GM19395 (cell line): ENCODE data around the gene MRPL58.
"Not testable (repeated sequence)": the region's sequence is repeated elsewhere in the genome, so short reads cannot be mapped to it uniquely, and the experiment has no call there.

Experiments
- ATAC-seq: cut with Tn5 transposase; IDR thresholded peaks from one replicate; pipeline ENCODE4 v1.9.1; 2021; ENCODE audit warnings: mild to moderate bottlenecking, moderate library complexity; ENCODE audit not compliant: unreplicated experiment

MRPL58 gene

DNA sequence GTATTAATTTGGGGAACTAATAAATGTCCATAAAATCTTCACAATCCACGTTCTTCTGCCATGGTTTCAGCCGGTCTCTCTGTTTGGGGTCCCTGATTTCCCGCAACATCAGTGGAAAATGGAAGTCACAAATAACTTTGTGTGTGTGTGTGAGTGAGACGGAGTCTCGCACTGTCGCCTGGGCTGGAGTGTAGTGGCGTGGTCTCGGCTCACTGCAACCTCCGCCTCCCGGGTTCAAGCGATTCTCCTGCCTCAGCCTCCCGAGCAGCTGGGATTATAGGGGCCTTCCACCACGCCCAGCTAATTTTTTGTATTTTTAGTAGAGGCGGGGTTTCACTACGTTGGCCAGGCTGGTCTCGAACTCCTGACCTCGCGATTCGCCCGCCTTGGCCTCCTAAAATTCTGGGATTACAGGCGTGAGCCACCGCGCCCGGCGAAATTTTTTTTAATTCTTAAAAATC, 33.5 kb downstream of the MRPL58 start:
- ATAC-seq, result not testable (repeated sequence)

DNA sequence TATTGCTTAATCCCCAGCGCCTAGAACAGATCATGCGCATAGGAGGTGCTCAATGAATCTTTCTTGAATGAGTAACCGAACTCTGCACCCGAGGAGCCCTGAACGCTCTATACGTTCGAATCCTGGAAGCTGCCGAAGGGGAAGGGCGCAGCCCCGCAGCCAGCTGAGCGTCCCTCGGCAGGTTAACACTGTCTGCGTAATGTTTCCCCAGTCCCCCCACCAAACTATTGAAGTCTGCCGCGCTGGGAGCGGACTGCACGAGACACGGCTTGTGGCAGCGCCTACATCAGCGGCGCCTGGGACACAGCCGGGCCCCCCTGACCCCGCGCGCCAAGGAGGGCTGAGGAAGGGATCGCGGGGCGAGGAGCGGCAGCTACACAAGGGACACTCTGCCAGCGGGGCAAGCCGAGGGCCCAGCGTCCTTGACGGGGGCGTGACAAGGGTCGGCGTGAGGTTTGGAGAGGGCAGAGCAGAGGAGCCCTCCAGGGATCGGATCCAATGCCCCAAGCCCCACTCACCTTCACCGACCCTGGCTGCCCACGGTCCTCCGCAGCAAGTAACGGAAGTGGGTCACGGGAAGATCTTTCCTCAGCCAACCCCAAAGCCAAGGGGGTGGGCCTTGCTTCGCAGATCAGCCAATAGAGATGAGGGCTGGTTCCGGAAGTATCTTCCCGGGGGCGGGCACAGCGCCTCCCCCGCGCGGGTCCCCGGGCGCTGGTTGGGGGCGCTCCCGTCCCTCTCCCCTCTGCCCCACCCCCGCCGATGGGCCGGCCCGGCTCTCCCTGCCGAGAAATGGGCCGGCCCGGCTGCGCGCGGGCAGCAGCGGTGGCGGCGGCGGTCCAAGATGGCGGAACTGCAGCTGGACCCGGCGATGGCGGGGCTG, 34.2 kb downstream of the MRPL58 start, which contains the start of the genes ATP5PD and KCTD2:
ATP5PD (minus strand) TSS at position 563 of the 883 bp plus-strand sequence. CDS start 4,319 bp downstream, outside the sequence.
KCTD2 (plus strand) TSS at position 819 of the 883 bp plus-strand sequence; CDS start at position 845, 26 bp downstream.
- ATAC-seq, result peak; percentile 95

DNA sequence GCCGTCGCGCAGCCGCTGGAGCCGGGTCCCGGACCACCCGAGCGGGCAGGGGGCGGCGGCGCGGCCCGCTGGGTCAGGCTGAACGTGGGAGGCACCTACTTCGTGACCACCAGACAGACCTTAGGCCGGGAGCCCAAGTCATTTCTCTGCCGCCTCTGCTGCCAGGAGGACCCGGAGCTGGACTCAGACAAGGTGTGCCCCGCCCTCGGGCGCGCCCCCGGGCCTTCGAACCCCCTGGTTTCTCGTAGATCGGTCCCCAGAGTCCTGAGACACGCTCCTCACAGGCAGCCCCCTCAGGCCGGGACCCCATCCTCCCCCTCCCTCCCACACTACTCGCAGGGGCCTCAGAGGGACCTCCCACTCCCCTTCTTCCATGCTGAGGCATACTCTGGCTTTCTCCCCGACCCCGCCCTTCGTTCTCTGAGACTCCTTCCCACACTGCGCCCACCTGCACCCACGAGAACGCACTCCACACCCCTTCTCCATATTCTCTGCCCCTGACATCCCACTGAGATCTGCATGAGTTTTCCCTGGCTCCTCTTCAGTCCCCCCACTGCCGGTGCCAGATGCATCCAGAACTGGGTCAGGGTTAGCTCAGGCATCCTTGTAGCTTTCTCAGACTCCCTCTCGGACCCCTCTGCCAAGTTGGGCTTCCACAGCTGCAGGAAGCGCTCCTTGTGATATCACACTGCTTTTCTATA, 35.1 kb downstream of the MRPL58 start:
- peak; percentile 20 for ATAC-seq

DNA sequence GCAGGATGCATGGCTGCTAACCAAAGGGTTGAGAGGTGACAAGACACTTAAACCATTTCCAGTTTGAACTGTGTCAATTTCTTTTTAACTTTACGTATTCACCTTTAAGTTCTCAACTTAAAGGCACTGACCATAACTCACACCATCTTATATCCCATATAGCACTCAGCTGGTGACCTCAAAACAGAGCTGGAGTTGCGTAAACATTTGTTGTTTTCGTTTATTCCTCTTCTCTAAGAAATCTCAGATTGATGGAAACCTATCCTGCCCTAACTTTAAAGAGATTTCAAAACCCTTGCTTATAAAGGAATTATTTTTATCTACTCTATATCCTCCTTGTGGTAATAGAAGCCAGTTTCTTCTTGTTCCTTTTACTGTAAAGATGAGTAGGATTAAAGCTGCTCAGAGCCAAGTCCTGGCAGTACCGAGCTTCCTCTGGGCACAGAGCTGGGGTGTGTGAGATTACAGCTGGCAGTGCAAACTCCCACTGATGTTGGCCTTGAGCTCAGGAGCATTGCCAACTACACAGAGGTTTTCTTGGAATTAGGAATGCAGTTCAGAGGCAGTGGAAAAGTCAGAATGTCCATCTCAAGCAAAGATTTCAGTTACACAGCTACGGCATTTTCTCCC, 35.9 kb downstream of the MRPL58 start:
- no peak for ATAC-seq

DNA sequence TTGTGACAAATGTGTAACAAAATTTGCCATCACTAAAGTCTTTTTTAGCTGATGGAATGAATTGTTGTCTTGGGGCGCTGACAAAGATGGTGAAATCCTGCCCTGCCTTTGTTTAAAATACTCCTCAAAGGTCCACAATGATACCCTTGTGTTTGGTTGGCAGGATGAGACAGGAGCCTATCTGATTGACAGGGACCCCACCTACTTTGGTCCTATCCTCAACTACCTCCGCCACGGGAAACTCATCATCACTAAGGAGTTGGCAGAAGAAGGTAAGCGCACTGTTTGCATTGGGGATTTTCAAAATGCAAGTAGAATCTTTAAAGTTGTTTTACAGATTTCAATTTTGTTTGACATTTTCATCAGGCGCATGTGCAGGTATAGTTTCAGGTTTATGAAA, 36.6 kb downstream of the MRPL58 start:
- no peak for ATAC-seq

DNA sequence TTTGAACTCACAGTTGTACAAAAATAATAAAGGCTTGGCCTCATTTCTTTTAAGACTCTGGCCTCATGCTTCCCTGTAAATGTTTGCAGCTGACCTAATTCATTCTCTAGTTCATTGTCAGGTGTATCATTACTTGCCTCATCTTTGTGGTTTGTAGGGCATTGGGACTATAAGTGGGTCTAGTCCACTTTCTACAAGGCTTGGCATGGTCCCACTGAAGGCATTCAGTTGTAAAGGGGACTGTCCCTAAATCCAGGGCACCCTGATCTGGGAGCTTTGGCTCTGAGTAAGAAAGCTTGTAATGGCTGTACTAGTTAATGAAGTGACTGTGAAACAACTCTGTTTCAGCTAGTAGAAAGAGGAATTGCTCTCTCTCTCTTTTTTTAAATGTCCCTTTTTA, 37.2 kb downstream of the MRPL58 start:
- no peak for ATAC-seq

DNA sequence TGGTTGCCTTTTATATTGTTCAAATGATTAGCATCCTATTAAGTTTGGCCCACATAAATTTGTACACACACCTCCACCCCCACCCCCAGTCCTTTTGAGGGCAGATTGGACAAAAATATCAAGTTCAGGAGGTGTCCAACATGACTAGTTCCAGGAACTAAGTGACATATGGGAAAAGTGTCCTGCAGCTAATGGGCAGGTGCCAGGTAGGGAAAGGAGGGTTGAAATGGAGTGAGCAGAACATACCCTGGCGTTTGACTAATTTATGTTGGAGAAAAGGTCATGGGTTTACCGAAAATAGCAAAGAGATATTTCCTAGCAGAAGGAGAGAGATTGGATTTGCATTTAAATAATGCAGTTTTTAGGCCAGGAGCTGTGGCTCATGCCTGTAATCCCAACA, 39.5 kb downstream of the MRPL58 start:
- ATAC-seq, result no peak

DNA sequence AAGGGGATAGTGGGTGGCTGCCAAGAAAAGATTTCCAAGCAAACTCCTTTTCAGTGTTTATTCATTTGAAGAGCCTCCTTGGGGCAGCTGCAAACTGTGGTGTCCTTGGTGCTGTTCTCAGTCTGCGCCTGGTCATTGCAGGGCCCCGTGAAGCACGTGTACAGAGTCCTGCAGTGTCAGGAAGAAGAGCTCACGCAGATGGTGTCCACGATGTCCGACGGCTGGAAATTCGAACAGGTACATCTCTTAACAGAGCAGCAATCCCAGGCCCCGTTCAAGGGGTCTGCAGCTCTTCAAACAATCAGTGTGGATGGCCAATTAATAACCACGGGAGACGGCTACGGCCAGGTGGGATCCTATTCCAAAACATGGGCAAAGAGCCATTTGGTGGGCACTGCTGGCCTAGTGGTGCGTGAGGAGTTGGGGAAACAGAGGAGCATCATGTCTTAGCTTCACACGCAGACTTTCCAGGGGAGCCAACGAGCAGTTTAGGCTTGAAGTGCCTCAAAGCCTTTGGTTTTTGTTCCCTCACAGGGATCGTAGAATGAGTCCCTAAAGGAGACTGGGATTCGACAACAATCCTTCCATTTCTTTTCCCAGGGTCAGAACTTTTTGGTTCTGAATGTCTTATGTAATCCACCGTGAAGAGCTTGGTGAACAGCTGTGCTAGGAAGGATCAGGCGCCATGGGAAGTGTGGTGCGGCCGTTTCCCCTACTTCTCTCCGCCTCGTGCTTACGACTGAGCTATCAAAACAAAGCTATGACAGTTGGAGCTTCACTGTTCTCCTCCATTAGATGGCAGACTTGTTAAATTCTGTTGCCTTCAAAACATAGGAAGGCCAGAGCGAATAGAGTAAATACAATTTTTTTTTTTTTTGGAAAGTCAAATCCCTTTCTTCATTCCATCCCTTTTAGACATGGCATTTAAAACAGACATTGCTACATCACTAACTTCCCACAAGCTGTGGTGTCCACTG, 47.2 kb downstream of the MRPL58 start:
- no peak for ATAC-seq

DNA sequence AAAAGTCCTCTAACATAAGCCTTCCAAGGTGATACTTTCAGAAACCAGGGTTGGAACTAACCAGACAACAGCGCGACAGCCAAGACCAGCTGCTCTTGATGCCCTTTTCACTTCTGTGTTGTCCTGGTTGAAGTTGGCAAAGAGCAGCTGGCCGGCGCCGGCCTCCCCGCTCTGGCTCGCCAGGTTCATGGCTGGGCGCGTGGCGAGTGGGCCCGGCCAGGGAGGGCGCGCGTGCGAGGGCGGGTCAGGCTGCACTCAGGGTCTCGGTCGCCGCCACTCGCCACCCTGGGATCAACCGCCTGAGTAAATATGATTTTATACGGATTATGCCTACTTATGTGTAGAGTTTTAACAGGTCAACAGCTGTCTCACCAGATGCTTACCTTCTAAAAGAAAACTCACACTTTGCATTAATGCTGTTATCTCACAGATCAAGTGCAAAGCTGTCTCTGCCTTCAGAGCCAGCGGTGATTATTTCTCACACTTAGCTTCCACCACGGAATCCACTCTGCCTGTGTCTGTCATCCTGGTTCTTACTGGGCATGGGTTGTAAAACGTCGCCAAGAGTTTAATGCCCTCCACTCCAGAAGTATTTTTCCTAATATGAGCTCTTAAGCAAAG, 48.1 kb downstream of the MRPL58 start:
- no peak for ATAC-seq

DNA sequence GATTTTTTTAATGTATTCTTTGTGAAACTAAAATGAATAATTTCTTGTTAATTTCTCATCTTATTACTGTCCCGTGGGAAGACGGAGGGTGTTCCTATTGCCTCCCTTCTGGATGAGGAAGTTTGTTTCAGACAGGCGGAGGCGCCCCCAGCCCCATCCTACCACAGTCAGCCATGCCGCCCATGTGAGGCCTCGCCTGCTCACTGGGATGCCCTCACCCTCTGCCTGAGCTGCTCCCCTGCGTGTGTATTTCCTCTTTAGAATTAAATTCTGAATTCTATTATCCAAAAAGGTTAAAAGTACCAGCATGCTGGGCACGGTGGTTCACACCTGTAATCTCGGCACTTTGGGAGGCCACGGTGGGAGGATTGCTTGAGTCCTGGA, 48.6 kb downstream of the MRPL58 start:
- ATAC-seq, result no peak

DNA sequence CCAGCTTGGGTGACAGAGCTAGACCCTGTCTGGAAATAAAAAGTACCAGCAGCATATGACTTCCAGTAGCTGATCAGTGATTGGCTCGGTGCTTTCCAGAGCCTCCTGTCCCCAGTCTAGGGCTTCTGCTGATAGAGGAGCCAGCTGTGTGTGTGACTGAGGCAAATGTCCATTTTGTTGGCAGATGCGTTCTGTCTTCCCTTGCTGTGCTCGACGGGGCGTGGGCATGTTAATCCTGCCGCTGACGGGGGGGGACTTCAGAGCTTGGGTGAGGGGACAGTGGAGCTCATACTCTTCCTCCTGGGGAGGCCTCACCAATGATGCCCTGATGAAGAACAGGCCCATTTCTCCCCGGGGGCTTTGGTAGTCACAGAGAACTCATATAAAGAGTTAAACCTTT, 49.1 kb downstream of the MRPL58 start:
- ATAC-seq, result no peak

DNA sequence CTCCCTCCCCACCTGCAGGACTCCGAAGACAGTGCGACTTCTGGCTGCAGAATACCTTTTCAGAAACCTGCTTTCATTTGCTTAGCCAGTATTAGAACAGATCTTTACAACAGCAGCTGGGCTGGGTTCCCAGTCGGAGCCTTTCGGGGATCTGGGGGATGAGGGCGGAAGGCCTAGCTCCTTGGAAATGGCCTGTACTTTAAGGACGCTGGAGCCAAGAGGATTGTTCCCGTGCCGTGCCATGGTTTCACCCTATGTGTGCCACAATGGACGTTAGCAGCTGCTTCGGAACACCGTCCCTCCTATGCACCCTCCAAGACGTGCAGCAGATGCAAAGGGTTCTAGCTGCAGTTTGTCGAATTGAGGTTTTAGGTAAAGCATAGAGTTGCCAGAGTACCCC, 50.7 kb downstream of the MRPL58 start:
- ATAC-seq, result no peak

DNA sequence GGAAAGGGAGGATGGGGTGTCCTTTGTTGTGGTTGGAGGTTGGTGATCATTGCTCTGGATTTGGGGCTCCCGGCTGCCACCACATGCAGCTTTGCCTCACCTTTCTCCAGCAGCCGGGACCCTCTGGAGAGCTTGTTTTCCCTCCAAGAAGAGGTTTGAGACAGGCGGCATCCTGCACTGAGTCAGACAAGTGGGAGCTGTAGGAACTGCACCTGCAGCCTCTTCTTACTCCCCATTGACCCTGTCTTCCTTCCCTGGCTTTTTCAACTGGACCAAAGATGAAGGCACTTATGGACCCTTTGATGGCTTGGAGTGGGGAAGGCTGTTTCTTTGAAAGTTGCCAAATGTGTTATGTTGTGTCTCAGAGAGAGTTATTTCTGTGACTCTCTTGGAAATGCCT, 51.2 kb downstream of the MRPL58 start:
- no peak for ATAC-seq

DNA sequence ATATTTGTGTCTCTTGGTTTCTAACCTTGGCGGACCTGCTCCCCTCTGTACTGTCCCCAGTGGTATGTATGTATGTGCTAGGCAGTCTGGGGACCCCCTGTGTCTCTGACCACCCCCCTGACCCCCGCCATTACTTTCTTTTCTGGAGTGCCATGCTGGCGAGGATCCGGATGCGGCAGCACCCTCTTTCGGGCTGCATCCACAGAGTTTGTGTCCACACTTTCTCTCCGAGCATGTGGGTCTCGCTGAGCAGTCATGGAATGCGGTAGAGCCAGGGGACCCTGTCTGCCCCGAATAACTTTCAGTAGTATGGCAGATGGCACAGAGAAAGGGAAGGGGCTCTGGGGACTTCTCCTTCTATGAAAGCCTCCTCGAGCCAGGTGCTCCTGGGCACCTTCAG, 51.6 kb downstream of the MRPL58 start:
- ATAC-seq, result no peak

DNA sequence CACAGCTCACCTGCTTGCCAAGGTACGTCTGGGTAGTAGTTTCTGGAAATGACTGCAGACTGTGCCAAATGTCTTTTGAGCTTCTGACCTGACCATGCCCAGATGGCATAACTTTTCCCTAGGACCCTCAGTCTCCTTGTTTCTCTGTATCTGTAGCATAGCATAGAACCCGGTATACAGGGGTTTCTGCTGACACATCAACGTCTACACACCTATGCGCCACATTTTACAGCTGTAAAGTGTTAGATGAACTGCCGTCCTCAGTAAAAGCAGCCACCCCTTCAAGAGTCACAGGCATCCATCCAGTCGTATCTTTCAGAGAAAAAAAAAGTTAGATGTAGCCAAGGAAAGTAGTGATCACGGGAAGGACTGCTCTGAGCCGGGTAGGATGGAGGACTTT, 52.0 kb downstream of the MRPL58 start:
- no peak for ATAC-seq

DNA sequence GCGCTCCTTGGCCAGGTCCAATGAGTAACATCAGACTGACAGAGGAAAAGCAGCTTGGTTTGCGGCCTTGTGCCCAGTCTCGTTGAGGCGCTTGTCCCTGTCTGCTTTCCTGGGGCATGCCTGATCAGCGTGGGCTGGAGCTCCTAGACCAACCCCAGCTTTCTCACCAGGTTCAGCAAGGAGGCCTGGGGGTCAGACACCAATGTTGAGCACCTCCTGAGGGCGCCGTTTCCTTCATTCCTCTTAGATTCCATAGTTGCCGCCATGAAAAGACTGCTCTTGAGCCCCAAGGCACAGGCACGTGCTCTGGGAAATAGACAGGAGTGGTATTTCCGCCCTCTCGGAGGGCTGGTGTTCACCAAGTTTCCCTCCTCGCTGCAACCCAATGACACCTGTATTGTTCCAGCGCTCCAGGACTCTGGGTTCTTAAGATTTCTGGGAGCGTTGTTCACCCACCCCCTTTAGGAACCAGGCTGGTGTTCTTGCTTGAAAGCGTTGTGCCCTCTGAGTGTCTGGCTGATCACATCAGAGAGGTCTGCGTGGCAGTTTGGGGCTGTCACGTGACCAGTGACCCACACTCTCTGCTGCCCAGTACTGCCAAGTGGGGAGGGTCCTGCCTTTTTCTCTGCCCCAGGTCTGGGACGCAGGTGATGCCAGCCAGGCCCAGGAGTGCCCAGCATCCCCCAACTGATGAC, 52.5 kb downstream of the MRPL58 start:
- ATAC-seq, result no peak

DNA sequence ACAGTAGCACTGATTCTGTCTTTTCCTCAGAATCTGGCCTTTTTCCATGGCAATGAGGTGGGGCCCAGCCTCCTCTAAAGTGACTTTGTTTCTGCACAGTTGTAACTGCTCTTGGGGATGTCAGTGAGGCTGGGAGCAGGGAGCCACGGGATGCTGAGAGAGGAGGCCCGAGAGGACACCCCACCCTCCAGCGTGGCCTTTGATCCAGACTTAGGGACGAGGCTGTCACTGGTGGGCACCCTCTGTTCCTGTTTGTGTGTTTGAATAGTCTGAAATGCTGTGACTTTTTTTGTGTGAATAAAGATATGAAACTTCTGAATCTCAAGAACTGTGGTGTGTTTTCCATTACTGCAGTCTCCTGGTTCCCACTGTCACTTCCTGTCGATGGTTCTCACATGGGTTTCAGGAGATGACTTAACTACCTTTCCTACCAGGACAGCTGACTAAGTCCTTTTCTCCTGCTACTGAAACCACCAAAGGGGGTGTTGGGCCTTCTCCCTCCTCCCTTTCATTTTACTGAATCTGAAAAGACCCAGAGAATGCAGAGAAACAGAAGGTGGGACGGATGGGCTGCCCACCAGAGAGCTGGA, 53.2 kb downstream of the MRPL58 start:
- ATAC-seq, result no peak

DNA sequence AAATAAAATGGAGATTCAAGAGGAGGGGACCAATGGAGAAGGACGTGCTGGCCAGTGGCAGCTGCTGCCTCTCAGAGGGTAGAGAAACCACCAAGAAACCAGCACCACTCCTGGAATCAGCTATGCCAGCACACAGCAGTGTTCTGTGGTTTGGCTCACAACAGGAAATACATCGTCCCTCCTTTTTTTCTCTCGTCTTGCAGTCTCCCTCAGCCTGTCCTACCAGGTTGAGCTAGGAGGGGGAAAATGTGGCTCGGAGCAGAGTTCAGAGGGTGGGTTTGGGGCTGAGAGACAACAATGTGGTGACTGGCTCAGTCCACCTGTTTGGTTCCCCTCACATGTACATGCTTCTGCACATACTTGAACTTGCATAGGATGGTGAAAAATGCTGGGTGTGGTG, 55.4 kb downstream of the MRPL58 start:
- no peak for ATAC-seq

DNA sequence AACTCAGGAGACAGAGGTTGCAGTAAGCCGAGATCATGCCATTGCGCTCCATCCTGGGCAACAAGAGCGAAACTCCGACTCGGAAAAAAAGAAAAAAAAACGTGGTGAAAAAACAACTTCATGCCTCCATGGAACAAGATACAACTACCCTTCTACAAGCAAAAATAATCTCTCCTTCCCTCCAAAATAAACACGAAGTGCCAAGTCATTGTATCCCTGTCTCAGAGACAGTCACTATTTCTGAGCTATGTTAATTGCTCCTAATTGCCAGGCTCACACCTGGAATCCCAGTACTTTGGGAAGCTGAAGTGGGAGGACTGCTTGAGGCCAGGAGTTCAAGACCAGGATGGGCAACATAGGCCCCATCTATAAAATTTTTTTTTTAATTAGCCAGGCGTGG, 56.3 kb downstream of the MRPL58 start:
- ATAC-seq, result no peak
